GM12873 (cell line): ENCODE results near the gene KPNA6.

Source experiments
- CTCF ChIP-seq: IDR thresholded peaks from 2 replicates; pipeline ENCODE4 v1.5.1; 2012; ENCODE audit warnings: low read depth, mild to moderate bottlenecking, moderate library complexity, low read length, control low read depth; ENCODE audit not compliant: insufficient read depth; ENCODE audit errors: missing control alignments

KPNA6 gene

GRCh38 chr1:32180186-32181060 is 72.6 kb downstream of the KPNA6 start:
- no peak for TF ChIP-seq CTCF

DNA sequence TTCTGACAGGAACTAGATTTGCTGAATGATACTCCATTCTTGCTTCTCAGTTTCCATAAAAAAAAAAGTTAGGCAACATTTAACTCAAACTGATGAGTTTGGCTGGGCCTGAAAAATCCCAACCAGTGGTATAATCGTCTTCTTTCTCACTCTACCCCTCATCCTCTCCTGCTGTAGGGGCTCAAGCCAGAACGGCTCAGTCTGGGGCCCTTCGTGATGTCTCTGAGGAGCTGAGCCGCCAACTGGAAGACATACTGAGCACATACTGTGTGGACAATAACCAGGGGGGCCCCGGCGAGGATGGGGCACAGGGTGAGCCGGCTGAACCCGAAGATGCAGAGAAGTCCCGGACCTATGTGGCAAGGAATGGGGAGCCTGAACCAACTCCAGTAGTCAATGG is 73.2 kb downstream of the KPNA6 start:
- no peak for TF ChIP-seq CTCF

- no peak for TF ChIP-seq CTCF
These were observed 73.7 kb downstream of the KPNA6 start for GRCh38 chr1:32181563-32181962.

GRCh38 chr1:32182060-32182459 is 74.2 kb downstream of the KPNA6 start:
- no peak for TF ChIP-seq CTCF

DNA sequence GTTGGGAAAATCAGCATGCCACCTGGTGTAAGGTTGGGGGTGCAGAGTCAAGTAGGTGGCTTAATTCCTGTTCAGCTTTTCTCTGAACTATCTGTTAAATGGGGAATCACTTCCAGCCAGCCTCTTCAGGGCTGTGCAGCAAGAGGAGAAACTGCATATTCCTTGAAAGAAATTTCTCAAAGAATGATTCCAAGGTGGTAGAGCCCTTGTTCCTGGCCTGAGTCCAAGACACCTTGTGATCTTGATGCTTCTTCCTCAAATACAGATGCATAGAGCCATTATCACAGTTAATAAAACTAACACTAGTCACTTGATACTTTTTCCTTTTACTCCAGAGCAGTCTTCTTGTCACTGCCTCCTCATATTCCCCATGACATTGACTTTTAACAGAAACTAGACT is 76.8 kb downstream of the KPNA6 start:
- TF ChIP-seq CTCF: no peak

GRCh38 chr1:32186077-32186476 is 78.2 kb downstream of the KPNA6 start:
- no peak for TF ChIP-seq CTCF

GRCh38 chr1:32186491-32186890 is 78.6 kb downstream of the KPNA6 start:
- TF ChIP-seq CTCF: no peak
